Smooth muscle cell (in vitro differentiated cells): ENCODE data around the gene ERI2. TPM values are rescaled to one million over a fixed set of nuclear protein-coding genes. Genes with fewer than 3 reads are reported as not detected.
"Not testable (repeated sequence)": the region's sequence is repeated elsewhere in the genome, so short reads cannot be mapped to it uniquely, and the experiment has no call there.

Experiments
- DNase-seq: peaks from one replicate; lab custom pipeline; 2025; ENCODE audit not compliant: unreplicated experiment; lab: John Stamatoyannopoulos, UW
- H2AFZ ChIP-seq: fragments of 200-600 bp; sonication (generic); 2 replicates; pipeline ENCODE4 v1.6.0; 2016; ENCODE audit warnings: antibody characterized with exemption, low read depth, mild to moderate bottlenecking
- H3F3A ChIP-seq: fragments of 200-600 bp; sonication (generic); 2 replicates; pipeline ENCODE4 v1.6.0; 2017; ENCODE audit warnings: antibody characterized with exemption, low read depth
- H3K27ac ChIP-seq: fragments of 200-600 bp; sonication (generic); 2 replicates; pipeline ENCODE4 v1.5.1; 2016; ENCODE audit warnings: low read depth, mild to moderate bottlenecking
- H3K27me3 ChIP-seq: fragments of 200-600 bp; sonication (generic); 2 replicates; pipeline ENCODE4 v1.6.1; 2016; ENCODE audit warnings: low read depth, mild to moderate bottlenecking
- H3K36me3 ChIP-seq: fragments of 200-600 bp; sonication (generic); 2 replicates; pipeline ENCODE4 v1.5.1; 2016; ENCODE audit warnings: low read depth
- H3K4me1 ChIP-seq: fragments of 200-600 bp; sonication (generic); 2 replicates; pipeline ENCODE4 v1.5.1; 2016; ENCODE audit warnings: low read depth
- H3K4me2 ChIP-seq: fragments of 200-600 bp; sonication (generic); 2 replicates; pipeline ENCODE4 v1.6.0; 2016; ENCODE audit warnings: mild to moderate bottlenecking
- H3K4me3 ChIP-seq: fragments of 200-600 bp; sonication (generic); 2 replicates; pipeline ENCODE4 v1.5.1; 2016; ENCODE audit warnings: mild to moderate bottlenecking
- H3K79me2 ChIP-seq: fragments of 200-600 bp; sonication (generic); 2 replicates; pipeline ENCODE4 v1.6.0; 2016; ENCODE audit warnings: low read depth, mild to moderate bottlenecking
- H3K9ac ChIP-seq: fragments of 200-600 bp; sonication (generic); 2 replicates; pipeline ENCODE4 v1.6.0; 2016; ENCODE audit warnings: low read depth
- H3K9me3 ChIP-seq: fragments of 200-600 bp; sonication (generic); replicated peaks from 2 replicates; pipeline ENCODE4 v1.5.1; 2016; ENCODE audit warnings: low read depth
- H4K20me1 ChIP-seq: fragments of 200-600 bp; sonication (generic); 2 replicates; pipeline ENCODE4 v1.6.0; 2016; ENCODE audit warnings: low read depth
- CTCF ChIP-seq: fragments of 200-600 bp; sonication (generic); IDR thresholded peaks from 2 replicates; pipeline ENCODE4 v1.5.1; 2017; ENCODE audit warnings: borderline replicate concordance, mild to moderate bottlenecking, antibody characterized with exemption; ENCODE audit not compliant: insufficient read depth, poor library complexity, severe bottlenecking
- WGBS: methylation state at CpG from one replicate; pipeline ENCODE4 v1.1.7; 2016; ENCODE audit warnings: low lambda C conversion rate; 5-methylcytosine and 5-hydroxymethylcytosine counted together
- polyA plus RNA-seq: library from polyadenylated mRNA; unstranded; fragments of >200 nt; fragmentation: Nextera tagmentation; extraction: Ambion mirVana; gene quantifications from 2 replicates; pipeline ENCODE4 v1.2.1, GENCODE V29; 2016
- total RNA-seq: library from RNA; depleted of rRNA; stranded (reverse); fragments of >200 nt; gene quantifications from 2 replicates; pipeline ENCODE4 v1.2.3, GENCODE V29; 2014

Gene ERI2
- total and polyA plus RNA-seq, 2 experiments from 2014 or later: 7.6 to 12.9 TPM

GRCh38 chr16:20807862-20808261 is 1.6 kb upstream of the ERI2 start:
- H3K27me3 ChIP-seq: no peaks in the 10 kb centered on the region
- no peak overlapping the region for H3K27ac ChIP-seq
- no peaks in the 10 kb centered on the region for H3K9me3 ChIP-seq
- H3K36me3 ChIP-seq: no peaks in the 10 kb centered on the region
- no peaks in the 10 kb centered on the region for H3K79me2 ChIP-seq
- H2AFZ ChIP-seq: no peak overlapping the region
- TF ChIP-seq CTCF: no peak
- H4K20me1 ChIP-seq: no peaks in the 10 kb centered on the region
- no peak overlapping the region for H3K4me3 ChIP-seq
- no peak overlapping the region for H3K4me2 ChIP-seq
- no peaks in the 10 kb centered on the region for H3F3A ChIP-seq
- WGBS: 94% methylated on average over 11 of the region's 11 CpGs
- no peak for DNase-seq
- no peaks in the 10 kb centered on the region for H3K4me1 ChIP-seq
- no peak overlapping the region for H3K9ac ChIP-seq

- not testable (repeated sequence) for H3K36me3 ChIP-seq, H4K20me1 ChIP-seq, H3K9me3 ChIP-seq, H3K79me2 ChIP-seq, H3K27me3 ChIP-seq, H3K27ac ChIP-seq, DNase-seq, H3K4me1 ChIP-seq, H3F3A ChIP-seq
- 28% methylated on average over 12 of the region's 12 CpGs for WGBS
- Histone ChIP-seq H3K9ac (peak overlapping the region; percentile 37), H2AFZ (peak overlapping the region; percentile 83), H3K4me2 (peak overlapping the region; percentile 91), H3K4me3 (peak overlapping the region; percentile 71)
Measured at GRCh38 chr16:20805684-20806167, 546 bp downstream of the ERI2 start.

- no peaks in the 10 kb centered on the region for H3K79me2 ChIP-seq
- peak overlapping the region; percentile 33 for H3K27ac ChIP-seq
- no peaks in the 10 kb centered on the region for H3K9me3 ChIP-seq
- H3K9ac ChIP-seq: no peak overlapping the region
- no peaks in the 10 kb centered on the region for H3K27me3 ChIP-seq
- WGBS: 81% methylated on average over 7 of the region's 7 CpGs
- no peaks in the 10 kb centered on the region for H3F3A ChIP-seq
- peak overlapping the region; percentile 14 for H3K4me2 ChIP-seq
- no peak overlapping the region for H2AFZ ChIP-seq
- H3K36me3 ChIP-seq: no peaks in the 10 kb centered on the region
- no peaks in the 10 kb centered on the region for H3K4me1 ChIP-seq
- no peaks in the 10 kb centered on the region for H4K20me1 ChIP-seq
- TF ChIP-seq CTCF: no peak
- H3K4me3 ChIP-seq: no peak overlapping the region
- DNase-seq: no peak
Measured at GRCh38 chr16:20803561-20804214, 2.6 kb downstream of the ERI2 start.

- Histone ChIP-seq H3K4me1 (no peaks in the 10 kb centered on the region), H3K27ac (peak overlapping the region; percentile 33), H3K9me3 (no peaks in the 10 kb centered on the region), H3K4me3 (no peak overlapping the region), H3K36me3 (no peaks in the 10 kb centered on the region), H3K4me2 (peak overlapping the region; percentile 14), H4K20me1 (no peaks in the 10 kb centered on the region), H3K79me2 (no peaks in the 10 kb centered on the region), H3F3A (no peaks in the 10 kb centered on the region), H3K9ac (no peak overlapping the region), H3K27me3 (no peaks in the 10 kb centered on the region), H2AFZ (no peak overlapping the region)
- DNase-seq: no peak
- TF ChIP-seq CTCF: no peak
- WGBS: 74% methylated on average over 2 of the region's 2 CpGs
Measured at GRCh38 chr16:20803192-20803560, 3.1 kb downstream of the ERI2 start.
